ENCODE results near the gene GARS1. TPM values are rescaled to one million over a fixed set of nuclear protein-coding genes. Genes with fewer than 3 reads are reported as not detected.

Gene GARS1
- 100 to 1,000 TPM; 121 to 130 TPM for total RNA-seq
- polyA plus RNA-seq = 100 to 1,000 TPM in 1 of 3 donors, 10 to 100 TPM in 2; 64.4 to 102 (median 73.0) TPM
- 102 to 873 (median 172) reads per million in 6 experiments for total RNA-seq

- POLR2A ChIA-PET = interaction anchor here (0.7 to 2.1 kb wide), 12 partner anchors 9 to 1901 kb away, joined by 3 to 10 read pairs (median 3); partner anchors contain the start of genes AVL9 and CRHR2
- Mint-ChIP-seq H3K9me3 (no peaks in the 10 kb centered on the region), H3K36me3 (peaks cover 0 to 15% (median 0%) of the 10 kb centered on the region in 3 donors)
Measured at GRCh38 chr7:30594540-30595435, at the start of gene GARS1. GARS1 (plus strand) TSS chr7:30594878; CDS start chr7:30594922, 44 bp downstream.

GRCh38 chr7:30545791-30546555, 48.7 kb upstream of the GARS1 start:
- H3K4me3 Mint-ChIP-seq = no peak overlapping the region
- no peaks in the 10 kb centered on the region for H3K9me3 Mint-ChIP-seq
- POLR2A ChIA-PET = no interaction called here
- peaks cover 0 to 3% (median under 1%) of the 10 kb centered on the region in 4 donors for H3K4me1 Mint-ChIP-seq
- ATAC-seq (no peak), DNase-seq (no peak)
- no peak overlapping the region for H3K27ac Mint-ChIP-seq
- no peaks in the 10 kb centered on the region for H3K27me3 Mint-ChIP-seq
- H3K36me3 Mint-ChIP-seq = peaks cover 0 to 34% (median 9%) of the 10 kb centered on the region in 3 donors

More at GRCh38 chr7:30594540-30595435, at the start of gene GARS1:
- ATAC-seq (peak; percentile 85 to 88), DNase-seq (peak; percentile 82 to 94 (median 88))
- H3K4me1 Mint-ChIP-seq = peaks cover 28 to 78% (median 58%) of the 10 kb centered on the region in 4 donors
- peak within 1 kb of the TSS; percentile 98 to 100 (median 100) for H3K27ac Mint-ChIP-seq
- H3K27me3 Mint-ChIP-seq = no peaks in the 10 kb centered on the region
- H3K4me3 Mint-ChIP-seq = peak within 1 kb of the TSS; percentile 95 to 100 (median 98)

- DNase-seq (no peak), ATAC-seq (no peak)
- H3K27me3 Mint-ChIP-seq = no peaks in the 10 kb centered on the region
- POLR2A ChIA-PET = no interaction called here
- H3K36me3 Mint-ChIP-seq = peaks cover 0 to 34% (median 5%) of the 10 kb centered on the region in 3 donors
- H3K27ac Mint-ChIP-seq = peak overlapping the region in 2 of 10 donors; percentile 49 to 74
- H3K4me3 Mint-ChIP-seq = no peak overlapping the region
- peaks cover 0 to 5% (median 1%) of the 10 kb centered on the region in 4 donors for H3K4me1 Mint-ChIP-seq
- no peaks in the 10 kb centered on the region for H3K9me3 Mint-ChIP-seq
Measured at GRCh38 chr7:30546596-30546995, 48.1 kb upstream of the GARS1 start.

- peak in 1 of 2 donors; percentile 46 for ATAC-seq
- DNase-seq = peak in 4 of 10 donors; percentile 13 to 22 (median 16)
- POLR2A ChIA-PET = no interaction called here
Measured at GRCh38 chr7:30548845-30549244, 45.8 kb upstream of the GARS1 start.

GRCh38 chr7:30549931-30550493, 44.7 kb upstream of the GARS1 start:
- peak overlapping the region in 3 of 10 donors; percentile 11 to 64 (median 51) for H3K27ac Mint-ChIP-seq
- DNase-seq (no peak), ATAC-seq (no peak)
- H3K9me3 Mint-ChIP-seq = no peaks in the 10 kb centered on the region
- no peak overlapping the region for H3K4me3 Mint-ChIP-seq
- H3K4me1 Mint-ChIP-seq = peaks cover 0 to 5% (median under 1%) of the 10 kb centered on the region in 4 donors
- peaks cover 0 to 28% (median 5%) of the 10 kb centered on the region in 3 donors for H3K36me3 Mint-ChIP-seq
- H3K27me3 Mint-ChIP-seq = no peaks in the 10 kb centered on the region
- POLR2A ChIA-PET = no interaction called here

More at GRCh38 chr7:30548845-30549244, 45.8 kb upstream of the GARS1 start:
- Mint-ChIP-seq H3K27ac (peak overlapping the region in 3 of 10 donors; percentile 8 to 29 (median 12)), H3K36me3 (peaks cover 0 to 31% (median 5%) of the 10 kb centered on the region in 3 donors), H3K9me3 (no peaks in the 10 kb centered on the region), H3K4me3 (no peak overlapping the region), H3K4me1 (peaks cover 0 to 5% (median 1%) of the 10 kb centered on the region in 4 donors), H3K27me3 (no peaks in the 10 kb centered on the region)

- DNase-seq (no peak), ATAC-seq (no peak)
- no peak overlapping the region for H3K27ac Mint-ChIP-seq
- H3K4me1 Mint-ChIP-seq = peaks cover 0 to 5% (median 0%) of the 10 kb centered on the region in 4 donors
- H3K4me3 Mint-ChIP-seq = no peak overlapping the region
- H3K9me3 Mint-ChIP-seq = no peaks in the 10 kb centered on the region
- POLR2A ChIA-PET = no interaction called here
- no peaks in the 10 kb centered on the region for H3K27me3 Mint-ChIP-seq
- peaks cover 0 to 17% (median 5%) of the 10 kb centered on the region in 3 donors for H3K36me3 Mint-ChIP-seq
Measured at GRCh38 chr7:30552330-30552729, 42.3 kb upstream of the GARS1 start.

GRCh38 chr7:30553141-30553540, 41.5 kb upstream of the GARS1 start:
- H3K4me3 Mint-ChIP-seq = no peak overlapping the region
- POLR2A ChIA-PET = no interaction called here

GRCh38 chr7:30553546-30553945, 41.1 kb upstream of the GARS1 start:
- POLR2A ChIA-PET = no interaction called here
- DNase-seq (no peak), ATAC-seq (no peak)
- Mint-ChIP-seq H3K4me3 (no peak overlapping the region), H3K36me3 (peaks cover 0 to 17% (median 5%) of the 10 kb centered on the region in 3 donors), H3K27ac (peak overlapping the region in 1 of 10 donors; percentile 45), H3K4me1 (peaks cover 0 to 5% (median 0%) of the 10 kb centered on the region in 4 donors), H3K9me3 (no peaks in the 10 kb centered on the region), H3K27me3 (no peaks in the 10 kb centered on the region)

More at GRCh38 chr7:30553141-30553540, 41.5 kb upstream of the GARS1 start:
- no peaks in the 10 kb centered on the region for H3K9me3 Mint-ChIP-seq
- ATAC-seq (no peak), DNase-seq (no peak)
- peaks cover 0 to 5% (median 0%) of the 10 kb centered on the region in 4 donors for H3K4me1 Mint-ChIP-seq
- H3K27ac Mint-ChIP-seq = no peak overlapping the region
- H3K36me3 Mint-ChIP-seq = peaks cover 0 to 17% (median 5%) of the 10 kb centered on the region in 3 donors
- H3K27me3 Mint-ChIP-seq = no peaks in the 10 kb centered on the region

- Mint-ChIP-seq H3K4me3 (no peak overlapping the region), H3K27ac (no peak overlapping the region), H3K27me3 (no peaks in the 10 kb centered on the region), H3K36me3 (no peaks in the 10 kb centered on the region), H3K4me1 (peaks cover 0 to 5% (median 0%) of the 10 kb centered on the region in 4 donors), H3K9me3 (no peaks in the 10 kb centered on the region)
- ATAC-seq (no peak), DNase-seq (no peak)
- POLR2A ChIA-PET = no interaction called here
Measured at GRCh38 chr7:30555525-30555924, 39.2 kb upstream of the GARS1 start.

- POLR2A ChIA-PET = no interaction called here
- peaks cover 0 to 9% (median 7%) of the 10 kb centered on the region in 3 donors for H3K36me3 Mint-ChIP-seq
- no peak overlapping the region for H3K27ac Mint-ChIP-seq
- no peak for DNase-seq
- no peak overlapping the region for H3K4me3 Mint-ChIP-seq
- H3K4me1 Mint-ChIP-seq = no peaks in the 10 kb centered on the region
- no peaks in the 10 kb centered on the region for H3K9me3 Mint-ChIP-seq
- no peak for ATAC-seq
- no peaks in the 10 kb centered on the region for H3K27me3 Mint-ChIP-seq
Measured at GRCh38 chr7:30556840-30557239, 37.8 kb upstream of the GARS1 start.

- POLR2A ChIA-PET = interaction anchor here (0.6 kb wide), 1 partner anchor 235 kb away, joined by 3 read pairs; no protein-coding TSS in a partner anchor
- ATAC-seq = no peak
- no peaks in the 10 kb centered on the region for H3K27me3 Mint-ChIP-seq
- H3K4me1 Mint-ChIP-seq = no peaks in the 10 kb centered on the region
- no peak overlapping the region for H3K27ac Mint-ChIP-seq
- H3K9me3 Mint-ChIP-seq = no peaks in the 10 kb centered on the region
- peaks cover 0 to 12% (median 9%) of the 10 kb centered on the region in 3 donors for H3K36me3 Mint-ChIP-seq
- H3K4me3 Mint-ChIP-seq = no peak overlapping the region
- DNase-seq = no peak
Measured at GRCh38 chr7:30557245-30557644, 37.4 kb upstream of the GARS1 start.

GRCh38 chr7:30559611-30560010, 35.1 kb upstream of the GARS1 start:
- no peak for DNase-seq
- Mint-ChIP-seq H3K4me3 (no peak overlapping the region), H3K9me3 (no peaks in the 10 kb centered on the region), H3K27ac (no peak overlapping the region), H3K27me3 (no peaks in the 10 kb centered on the region), H3K4me1 (peaks cover 0 to 2% (median 0%) of the 10 kb centered on the region in 4 donors), H3K36me3 (peaks cover 0 to 33% (median 14%) of the 10 kb centered on the region in 3 donors)
- no peak for ATAC-seq
- POLR2A ChIA-PET = interaction anchor here (0.7 kb wide), 1 partner anchor 507 kb away, joined by 3 read pairs; no protein-coding TSS in a partner anchor

All from naive thymus-derived CD8-positive, alpha-beta T cell (primary cell).